Measurements from ENCODE around the gene RAMACL. TPM values are rescaled to one million over a fixed set of nuclear protein-coding genes. Genes with fewer than 3 reads are reported as not detected.

Gene RAMACL
- total and polyA plus RNA-seq, 4 donors = 0.41 to 6.4 (median 2.4) TPM; not detected in 1

- intact Hi-C loops (cut with DNase I) = loop anchor here (5.0 to 10.0 kb wide), 2 partner anchors 374 to 382 kb away; partner anchors contain the start of gene CEP43 (in 1 of the 2)
Measured at GRCh38 chr6:166620478-166621113, 34.1 kb upstream of the RAMACL start.

GRCh38 chr6:166619912-166620311 lies 33.4 kb upstream of the RAMACL start:
- 1 to 4% methylated on average over 3 of the region's 3 CpGs for WGBS, 2 donors
- Histone ChIP-seq H3K36me3 (ENCODE audit: control insufficient read depth in 1 of 2, insufficient read depth in 2 of 2, low read length in 1 of 2) (no peaks in the 10 kb centered on the region), H3K4me1 (ENCODE audit: control insufficient read depth in 1 of 2, insufficient read depth in 2 of 2, low read length in 2 of 2) (peaks cover 0 to 4% of the 10 kb centered on the region in 2 donors), H3K4me3 (ENCODE audit: low read length in 2 of 2) (no peak overlapping the region), H3K27me3 (ENCODE audit: control insufficient read depth in 1 of 2, insufficient read depth in 2 of 2, low read length in 1 of 2) (no peaks in the 10 kb centered on the region), H3K9me3 (ENCODE audit: control insufficient read depth, low read length) (no peaks in the 10 kb centered on the region), H3K27ac (ENCODE audit: low read depth in 1 of 2, low read length in 2 of 2) (no peak overlapping the region)
- ATAC-seq (ENCODE audit: low FRiP score) (peak; percentile 70), DNase-seq (peak in 1 of 2 donors; percentile 71)
- intact Hi-C loops (cut with DNase I) = loop anchor here (2.0 to 10.0 kb wide), 5 partner anchors 63 to 382 kb away; partner anchors contain the start of gene CEP43 (in 1 of the 2)

More at GRCh38 chr6:166620478-166621113, 34.1 kb upstream of the RAMACL start:
- 47 to 48% methylated on average over 8 of the region's 8 CpGs for WGBS, 2 donors
- H3K4me3 ChIP-seq (ENCODE audit: low read length in 2 of 2) = no peak overlapping the region
- H3K9me3 ChIP-seq (ENCODE audit: control insufficient read depth, low read length) = no peaks in the 10 kb centered on the region
- ATAC-seq (ENCODE audit: low FRiP score) (no peak), DNase-seq (no peak)
- peak overlapping the region in 1 of 2 donors; percentile 35 for H3K27ac ChIP-seq (ENCODE audit: low read depth in 1 of 2, low read length in 2 of 2)
- H3K4me1 ChIP-seq (ENCODE audit: control insufficient read depth in 1 of 2, insufficient read depth in 2 of 2, low read length in 2 of 2) = peaks cover 0 to 4% of the 10 kb centered on the region in 2 donors
- H3K36me3 ChIP-seq (ENCODE audit: control insufficient read depth in 1 of 2, insufficient read depth in 2 of 2, low read length in 1 of 2) = no peaks in the 10 kb centered on the region
- no peaks in the 10 kb centered on the region for H3K27me3 ChIP-seq (ENCODE audit: control insufficient read depth in 1 of 2, insufficient read depth in 2 of 2, low read length in 1 of 2)

GRCh38 chr6:166618866-166619761 lies 32.6 kb upstream of the RAMACL start:
- Histone ChIP-seq H3K27me3 (ENCODE audit: control insufficient read depth in 1 of 2, insufficient read depth in 2 of 2, low read length in 1 of 2) (no peaks in the 10 kb centered on the region), H3K9me3 (ENCODE audit: control insufficient read depth, low read length) (no peaks in the 10 kb centered on the region), H3K27ac (ENCODE audit: low read depth in 1 of 2, low read length in 2 of 2) (peak overlapping the region in 1 of 2 donors; percentile 87), H3K4me3 (ENCODE audit: low read length in 2 of 2) (no peak overlapping the region), H3K36me3 (ENCODE audit: control insufficient read depth in 1 of 2, insufficient read depth in 2 of 2, low read length in 1 of 2) (no peaks in the 10 kb centered on the region), H3K4me1 (ENCODE audit: control insufficient read depth in 1 of 2, insufficient read depth in 2 of 2, low read length in 2 of 2) (peaks cover 0 to 4% of the 10 kb centered on the region in 2 donors)
- intact Hi-C loops (cut with DNase I) = loop anchor here (2.0 to 10.0 kb wide), 3 partner anchors 62 to 154 kb away; no protein-coding TSS in a partner anchor
- ATAC-seq (ENCODE audit: low FRiP score) = no peak
- no peak for DNase-seq
- WGBS, 2 donors = 95 to 96% methylated on average over 27 of the region's 27 CpGs

- peaks cover 0 to 4% of the 10 kb centered on the region in 2 donors for H3K4me1 ChIP-seq (ENCODE audit: control insufficient read depth in 1 of 2, insufficient read depth in 2 of 2, low read length in 2 of 2)
- H3K4me3 ChIP-seq (ENCODE audit: low read length in 2 of 2) = no peak overlapping the region
- WGBS, 2 donors = 97 to 99% methylated on average over 4 of the region's 4 CpGs
- intact Hi-C loops (cut with DNase I) = loop anchor here (2.0 to 10.0 kb wide), 3 partner anchors 61 to 153 kb away; no protein-coding TSS in a partner anchor
- DNase-seq = no peak
- no peaks in the 10 kb centered on the region for H3K36me3 ChIP-seq (ENCODE audit: control insufficient read depth in 1 of 2, insufficient read depth in 2 of 2, low read length in 1 of 2)
- ATAC-seq (ENCODE audit: low FRiP score) = no peak
- no peaks in the 10 kb centered on the region for H3K27me3 ChIP-seq (ENCODE audit: control insufficient read depth in 1 of 2, insufficient read depth in 2 of 2, low read length in 1 of 2)
- H3K9me3 ChIP-seq (ENCODE audit: control insufficient read depth, low read length) = no peaks in the 10 kb centered on the region
- no peak overlapping the region for H3K27ac ChIP-seq (ENCODE audit: low read depth in 1 of 2, low read length in 2 of 2)
Measured at GRCh38 chr6:166618251-166618650, 31.8 kb upstream of the RAMACL start.

GRCh38 chr6:166617359-166617758 lies 30.9 kb upstream of the RAMACL start:
- no peaks in the 10 kb centered on the region for H3K9me3 ChIP-seq (ENCODE audit: control insufficient read depth, low read length)
- H3K27me3 ChIP-seq (ENCODE audit: control insufficient read depth in 1 of 2, insufficient read depth in 2 of 2, low read length in 1 of 2) = no peaks in the 10 kb centered on the region
- H3K4me1 ChIP-seq (ENCODE audit: control insufficient read depth in 1 of 2, insufficient read depth in 2 of 2, low read length in 2 of 2) = peaks cover 0 to 4% of the 10 kb centered on the region in 2 donors
- no peak for DNase-seq
- intact Hi-C loops (cut with DNase I) = loop anchor here in 1 of 2 donors (5.0 to 10.0 kb wide), 2 partner anchors 60 to 153 kb away; no protein-coding TSS in a partner anchor
- no peak overlapping the region for H3K4me3 ChIP-seq (ENCODE audit: low read length in 2 of 2)
- H3K27ac ChIP-seq (ENCODE audit: low read depth in 1 of 2, low read length in 2 of 2) = no peak overlapping the region
- no peaks in the 10 kb centered on the region for H3K36me3 ChIP-seq (ENCODE audit: control insufficient read depth in 1 of 2, insufficient read depth in 2 of 2, low read length in 1 of 2)
- WGBS, 2 donors = 88 to 89% methylated on average over 7 of the region's 7 CpGs
- no peak for ATAC-seq (ENCODE audit: low FRiP score)

GRCh38 chr6:166616261-166617238 lies 30.1 kb upstream of the RAMACL start:
- Histone ChIP-seq H3K27ac (ENCODE audit: low read depth in 1 of 2, low read length in 2 of 2) (no peak overlapping the region), H3K4me3 (ENCODE audit: low read length in 2 of 2) (no peak overlapping the region), H3K27me3 (ENCODE audit: control insufficient read depth in 1 of 2, insufficient read depth in 2 of 2, low read length in 1 of 2) (no peaks in the 10 kb centered on the region), H3K36me3 (ENCODE audit: control insufficient read depth in 1 of 2, insufficient read depth in 2 of 2, low read length in 1 of 2) (no peaks in the 10 kb centered on the region), H3K4me1 (ENCODE audit: control insufficient read depth in 1 of 2, insufficient read depth in 2 of 2, low read length in 2 of 2) (peaks cover 0 to 4% of the 10 kb centered on the region in 2 donors), H3K9me3 (ENCODE audit: control insufficient read depth, low read length) (no peaks in the 10 kb centered on the region)
- DNase-seq = no peak
- no peak for ATAC-seq (ENCODE audit: low FRiP score)
- WGBS, 2 donors = 95 to 96% methylated on average over 22 of the region's 22 CpGs
- intact Hi-C loops (cut with DNase I) = loop anchor here in 1 of 2 donors (5.0 to 10.0 kb wide), 2 partner anchors 59 to 152 kb away; no protein-coding TSS in a partner anchor

- 95 to 96% methylated on average over 21 of the region's 21 CpGs for WGBS, 2 donors
- intact Hi-C loops (cut with DNase I) = loop anchor here in 1 of 2 donors (5.0 to 10.0 kb wide), 2 partner anchors 58 to 150 kb away; no protein-coding TSS in a partner anchor
- no peak for DNase-seq
Measured at GRCh38 chr6:166615059-166615770, 28.7 kb upstream of the RAMACL start.

More at GRCh38 chr6:166615059-166615770, 28.7 kb upstream of the RAMACL start:
- H3K9me3 ChIP-seq (ENCODE audit: control insufficient read depth, low read length) = no peaks in the 10 kb centered on the region
- no peaks in the 10 kb centered on the region for H3K27me3 ChIP-seq (ENCODE audit: control insufficient read depth in 1 of 2, insufficient read depth in 2 of 2, low read length in 1 of 2)
- H3K4me1 ChIP-seq (ENCODE audit: control insufficient read depth in 1 of 2, insufficient read depth in 2 of 2, low read length in 2 of 2) = no peaks in the 10 kb centered on the region
- no peak overlapping the region for H3K4me3 ChIP-seq (ENCODE audit: low read length in 2 of 2)
- no peak overlapping the region for H3K27ac ChIP-seq (ENCODE audit: low read depth in 1 of 2, low read length in 2 of 2)
- no peaks in the 10 kb centered on the region for H3K36me3 ChIP-seq (ENCODE audit: control insufficient read depth in 1 of 2, insufficient read depth in 2 of 2, low read length in 1 of 2)
- no peak for ATAC-seq (ENCODE audit: low FRiP score)
